Panc1 (cell line): ENCODE results near the gene SCD.

Experiments
- TCF7L2 ChIP-seq: IDR thresholded peaks from 2 replicates; pipeline ENCODE4 v1.6.1; 2011; ENCODE audit warnings: mild to moderate bottlenecking, low read depth, low read length, inconsistent platforms
- TF ChIP-seq, protein P1 (sequence below): fragments of 450-650 bp; IDR thresholded peaks from 2 replicates; pipeline ENCODE4 v1.5.1; 2017; ENCODE audit warnings: mild to moderate bottlenecking
- TF ChIP-seq, protein P2 (sequence below), 2 experiments: IDR thresholded peaks; 2 replicates each; pipeline ENCODE4 v1.6.1; 2011 to 2012; ENCODE audit warnings: low read depth in 2 of 2, control low read depth in 1 of 2, low read length in 1 of 2, mild to moderate bottlenecking in 1 of 2, moderate library complexity in 1 of 2; ENCODE audit not compliant: insufficient read depth in 1 of 2

DNA sequence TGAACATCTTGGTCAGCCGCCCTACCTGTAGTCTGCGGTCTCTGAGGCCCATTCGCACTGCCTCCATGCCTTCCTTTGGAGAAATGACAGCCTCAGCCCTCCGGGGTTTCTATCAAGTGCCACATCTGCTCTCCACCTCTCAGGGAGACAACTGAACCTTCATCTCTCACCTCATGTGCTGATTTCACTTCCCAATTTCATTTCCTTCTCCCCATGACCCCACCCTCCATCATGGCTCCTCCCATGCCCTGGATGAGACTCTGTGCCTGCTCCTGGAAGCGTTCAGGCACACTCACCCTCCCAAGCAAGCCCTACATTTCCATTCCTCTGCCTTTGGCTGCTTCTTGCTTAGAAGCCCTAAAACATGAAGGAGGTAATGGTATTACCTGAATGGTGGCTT is 7.8 kb upstream of the SCD start:
- TF ChIP-seq, protein P1, sequence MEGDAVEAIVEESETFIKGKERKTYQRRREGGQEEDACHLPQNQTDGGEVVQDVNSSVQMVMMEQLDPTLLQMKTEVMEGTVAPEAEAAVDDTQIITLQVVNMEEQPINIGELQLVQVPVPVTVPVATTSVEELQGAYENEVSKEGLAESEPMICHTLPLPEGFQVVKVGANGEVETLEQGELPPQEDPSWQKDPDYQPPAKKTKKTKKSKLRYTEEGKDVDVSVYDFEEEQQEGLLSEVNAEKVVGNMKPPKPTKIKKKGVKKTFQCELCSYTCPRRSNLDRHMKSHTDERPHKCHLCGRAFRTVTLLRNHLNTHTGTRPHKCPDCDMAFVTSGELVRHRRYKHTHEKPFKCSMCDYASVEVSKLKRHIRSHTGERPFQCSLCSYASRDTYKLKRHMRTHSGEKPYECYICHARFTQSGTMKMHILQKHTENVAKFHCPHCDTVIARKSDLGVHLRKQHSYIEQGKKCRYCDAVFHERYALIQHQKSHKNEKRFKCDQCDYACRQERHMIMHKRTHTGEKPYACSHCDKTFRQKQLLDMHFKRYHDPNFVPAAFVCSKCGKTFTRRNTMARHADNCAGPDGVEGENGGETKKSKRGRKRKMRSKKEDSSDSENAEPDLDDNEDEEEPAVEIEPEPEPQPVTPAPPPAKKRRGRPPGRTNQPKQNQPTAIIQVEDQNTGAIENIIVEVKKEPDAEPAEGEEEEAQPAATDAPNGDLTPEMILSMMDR: no peak
- no peak for TF ChIP-seq TCF7L2
- TF ChIP-seq, protein P2, sequence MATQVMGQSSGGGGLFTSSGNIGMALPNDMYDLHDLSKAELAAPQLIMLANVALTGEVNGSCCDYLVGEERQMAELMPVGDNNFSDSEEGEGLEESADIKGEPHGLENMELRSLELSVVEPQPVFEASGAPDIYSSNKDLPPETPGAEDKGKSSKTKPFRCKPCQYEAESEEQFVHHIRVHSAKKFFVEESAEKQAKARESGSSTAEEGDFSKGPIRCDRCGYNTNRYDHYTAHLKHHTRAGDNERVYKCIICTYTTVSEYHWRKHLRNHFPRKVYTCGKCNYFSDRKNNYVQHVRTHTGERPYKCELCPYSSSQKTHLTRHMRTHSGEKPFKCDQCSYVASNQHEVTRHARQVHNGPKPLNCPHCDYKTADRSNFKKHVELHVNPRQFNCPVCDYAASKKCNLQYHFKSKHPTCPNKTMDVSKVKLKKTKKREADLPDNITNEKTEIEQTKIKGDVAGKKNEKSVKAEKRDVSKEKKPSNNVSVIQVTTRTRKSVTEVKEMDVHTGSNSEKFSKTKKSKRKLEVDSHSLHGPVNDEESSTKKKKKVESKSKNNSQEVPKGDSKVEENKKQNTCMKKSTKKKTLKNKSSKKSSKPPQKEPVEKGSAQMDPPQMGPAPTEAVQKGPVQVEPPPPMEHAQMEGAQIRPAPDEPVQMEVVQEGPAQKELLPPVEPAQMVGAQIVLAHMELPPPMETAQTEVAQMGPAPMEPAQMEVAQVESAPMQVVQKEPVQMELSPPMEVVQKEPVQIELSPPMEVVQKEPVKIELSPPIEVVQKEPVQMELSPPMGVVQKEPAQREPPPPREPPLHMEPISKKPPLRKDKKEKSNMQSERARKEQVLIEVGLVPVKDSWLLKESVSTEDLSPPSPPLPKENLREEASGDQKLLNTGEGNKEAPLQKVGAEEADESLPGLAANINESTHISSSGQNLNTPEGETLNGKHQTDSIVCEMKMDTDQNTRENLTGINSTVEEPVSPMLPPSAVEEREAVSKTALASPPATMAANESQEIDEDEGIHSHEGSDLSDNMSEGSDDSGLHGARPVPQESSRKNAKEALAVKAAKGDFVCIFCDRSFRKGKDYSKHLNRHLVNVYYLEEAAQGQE (IDR thresholded peaks at IDR 0.05; ENCODE audit: insufficient read depth in 1 of 2, low read depth in 2 of 2, low read length in 1 of 2): no peak
